ENCODE data around the gene ZNRD2.
"Not testable (repeated sequence)": the region's sequence is repeated elsewhere in the genome, so short reads cannot be mapped to it uniquely, and the experiment has no call there.

The ZNRD2 gene

GRCh38 chr11:65569973-65570918 lies at the start of gene ZNRD2:
Gene ZNRD2, plus strand, starts transcription at chr11:65570477. Its CDS starts 15 bp downstream, at chr11:65570492.
- peak; percentile 98 for DNase-seq (ENCODE audit: low spot score)

- not testable (repeated sequence) for DNase-seq (ENCODE audit: low spot score)
Measured at GRCh38 chr11:65521777-65522521, 48.3 kb upstream of the ZNRD2 start.

- not testable (repeated sequence) for DNase-seq (ENCODE audit: low spot score)
Measured at GRCh38 chr11:65522718-65523630, 47.3 kb upstream of the ZNRD2 start.

- not testable (repeated sequence) for DNase-seq (ENCODE audit: low spot score)
Measured at GRCh38 chr11:65523631-65523968, 46.7 kb upstream of the ZNRD2 start.

- DNase-seq (ENCODE audit: low spot score) = no peak
Measured at GRCh38 chr11:65524014-65524740, 46.1 kb upstream of the ZNRD2 start.

GRCh38 chr11:65524741-65525545 lies 45.3 kb upstream of the ZNRD2 start, which contains the start of gene SCYL1:
Gene SCYL1, plus strand, starts transcription at chr11:65525083. Its CDS starts 71 bp downstream, at chr11:65525154.
- no peak for DNase-seq (ENCODE audit: low spot score)

- no peak for DNase-seq (ENCODE audit: low spot score)
Measured at GRCh38 chr11:65525546-65526480, 44.5 kb upstream of the ZNRD2 start.

- no peak for DNase-seq (ENCODE audit: low spot score)
Measured at GRCh38 chr11:65526744-65527143, 43.5 kb upstream of the ZNRD2 start.

GRCh38 chr11:65528819-65529350 lies 41.4 kb upstream of the ZNRD2 start:
- no peak for DNase-seq (ENCODE audit: low spot score)

- no peak for DNase-seq (ENCODE audit: low spot score)
Measured at GRCh38 chr11:65529475-65530156, 40.7 kb upstream of the ZNRD2 start.

- no peak for DNase-seq (ENCODE audit: low spot score)
Measured at GRCh38 chr11:65530157-65530496, 40.1 kb upstream of the ZNRD2 start.

GRCh38 chr11:65532388-65533064 lies 37.8 kb upstream of the ZNRD2 start:
- no peak for DNase-seq (ENCODE audit: low spot score)

- no peak for DNase-seq (ENCODE audit: low spot score)
Measured at GRCh38 chr11:65535102-65535501, 35.2 kb upstream of the ZNRD2 start.

GRCh38 chr11:65536412-65537295 lies 33.6 kb upstream of the ZNRD2 start:
- DNase-seq (ENCODE audit: low spot score) = no peak

GRCh38 chr11:65537296-65537597 lies 33.0 kb upstream of the ZNRD2 start:
- no peak for DNase-seq (ENCODE audit: low spot score)

GRCh38 chr11:65537620-65538231 lies 32.6 kb upstream of the ZNRD2 start:
- no peak for DNase-seq (ENCODE audit: low spot score)
